Endodermal cell (in vitro differentiated cells): ENCODE results near the gene TMEM231. TPM values are rescaled to one million over a fixed set of nuclear protein-coding genes. Genes with fewer than 3 reads are reported as not detected.
"Not testable (repeated sequence)": the region's sequence is repeated elsewhere in the genome, so short reads cannot be mapped to it uniquely, and the experiment has no call there.

ENCODE experiments used
- DNase-seq: peaks from one replicate; pipeline ENCODE4 v3.0.0-alpha.2; 2017
- H3K27ac ChIP-seq: 2 replicates; pipeline ENCODE4 v1.5.1; 2013; ENCODE audit warnings: mild to moderate bottlenecking, low read depth, low read length, moderate library complexity
- H3K27me3 ChIP-seq: 2 replicates; pipeline ENCODE4 v1.6.1; 2013; ENCODE audit warnings: mild to moderate bottlenecking, low read length, moderate library complexity; ENCODE audit not compliant: insufficient read depth, control insufficient read depth, poor library complexity, severe bottlenecking
- H3K36me3 ChIP-seq: 2 replicates; pipeline ENCODE4 v1.7.0; 2013; ENCODE audit warnings: mild to moderate bottlenecking, low read length, moderate library complexity; ENCODE audit not compliant: control insufficient read depth, insufficient read depth
- H3K4me1 ChIP-seq: one replicate; pipeline ENCODE4 v1.7.0; 2013; ENCODE audit warnings: low read length; ENCODE audit not compliant: control insufficient read depth, insufficient read depth
- H3K4me3 ChIP-seq: 2 replicates; pipeline ENCODE4 v1.5.1; 2013; ENCODE audit warnings: mild to moderate bottlenecking, low read length, moderate library complexity
- H3K9ac ChIP-seq: 2 replicates; pipeline ENCODE4 v1.6.1; 2013; ENCODE audit warnings: mild to moderate bottlenecking, low read length, moderate library complexity; ENCODE audit not compliant: poor library complexity, severe bottlenecking; ENCODE audit errors: extremely low read depth
- H3K9me3 ChIP-seq: 2 replicates; pipeline ENCODE4 v1.6.1; 2013; ENCODE audit warnings: mild to moderate bottlenecking, low read length, moderate library complexity; ENCODE audit not compliant: control insufficient read depth
- H3K27ac Mint-ChIP-seq: 2 replicates; pipeline ENCODE4 v1.8.0; 2020; ENCODE audit warnings: mixed read lengths
- H3K27me3 Mint-ChIP-seq: 2 replicates; pipeline ENCODE4 v1.8.0; 2021; ENCODE audit warnings: mild to moderate bottlenecking, mixed read lengths; ENCODE audit not compliant: insufficient read depth
- H3K36me3 Mint-ChIP-seq: 2 replicates; pipeline ENCODE4 v1.8.0; 2020; ENCODE audit warnings: low read depth, mixed read lengths
- H3K4me1 Mint-ChIP-seq: 2 replicates; pipeline ENCODE4 v1.8.0; 2020; ENCODE audit warnings: mixed read lengths
- H3K4me3 Mint-ChIP-seq: 2 replicates; pipeline ENCODE4 v1.8.0; 2020; ENCODE audit warnings: mild to moderate bottlenecking, moderate library complexity, mixed read lengths
- H3K9me3 Mint-ChIP-seq: 2 replicates; pipeline ENCODE4 v1.8.0; 2020; ENCODE audit warnings: mild to moderate bottlenecking, mixed read lengths
- CTCF ChIP-seq: fragments of 200-600 bp; sonication (generic); conservative IDR thresholded peaks from 2 replicates; pipeline ENCODE4 v1.5.0; 2021; ENCODE audit warnings: antibody characterized with exemption, mild to moderate bottlenecking
- WGBS, 2 experiments: methylation state at CpG; one replicate each; pipeline versions ENCODE4 v1.1.5 to v1.1.7; 2013; ENCODE audit warnings: missing lambda C conversion rate in 2 of 2, mixed read lengths in 1 of 2; ENCODE audit not compliant: insufficient coverage in 1 of 2, insufficient read length in 1 of 2; 5-methylcytosine and 5-hydroxymethylcytosine counted together
- total RNA-seq, 2 donors: library from RNA; stranded (reverse); fragmentation: NEBNext Ultra II Directional in 1 of 2; extraction: Animal tissue kit (Norgen Biotek cat#: 25700) in 1 of 2; gene quantifications; 2 replicates in 1 of 2; 3 replicates in 1 of 2; pipeline ENCODE4 v1.2.1, GENCODE V29; 2021

Gene TMEM231
- total RNA-seq, 2 donors from 2014 or later, result 11.9 to 15.7 TPM

DNA sequence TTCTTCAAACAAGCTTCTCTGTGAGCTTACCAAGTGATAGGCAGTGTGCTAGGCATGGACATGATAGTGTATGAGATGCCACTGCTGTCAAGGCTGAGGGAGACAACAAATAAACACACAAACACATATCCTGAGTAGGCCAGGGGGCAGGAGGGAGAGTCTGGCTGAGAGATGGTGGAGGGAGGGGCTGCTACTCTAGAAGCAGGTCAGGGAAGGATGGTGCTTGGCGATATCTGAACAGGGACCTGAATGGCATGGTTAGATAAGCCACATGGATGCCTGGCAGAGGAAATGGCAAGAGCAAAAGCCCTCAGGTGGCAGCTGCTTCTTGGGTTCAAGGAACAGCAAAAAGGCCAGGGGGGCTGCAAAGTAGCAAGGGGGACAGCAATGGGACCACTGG lies 52.3 kb downstream of the TMEM231 start:
- Histone ChIP-seq H3K36me3 (no peaks in the 10 kb centered on the region), H3K27me3 (peaks cover 32% of the 10 kb centered on the region), H3K9me3 (no peaks in the 10 kb centered on the region), H3K4me3 (no peak overlapping the region), H3K27ac (no peak overlapping the region), H3K9ac (no peak overlapping the region), H3K4me1 (no peaks in the 10 kb centered on the region)
- peaks cover 49% of the 10 kb centered on the region for H3K27me3 Mint-ChIP-seq
- H3K36me3 Mint-ChIP-seq, result no peaks in the 10 kb centered on the region
- H3K27ac Mint-ChIP-seq, result no peak overlapping the region
- TF ChIP-seq CTCF, result no peak
- no peak for DNase-seq
- no peaks in the 10 kb centered on the region for H3K9me3 Mint-ChIP-seq
- 78 to 91% methylated on average over 1 of the region's 1 CpG for WGBS, 2 experiments
- H3K4me1 Mint-ChIP-seq, result peaks cover 15% of the 10 kb centered on the region
- no peak overlapping the region for H3K4me3 Mint-ChIP-seq

- no peak for TF ChIP-seq CTCF
- Mint-ChIP-seq H3K36me3 (no peaks in the 10 kb centered on the region), H3K4me1 (peaks cover 7% of the 10 kb centered on the region), H3K27me3 (peaks cover 45% of the 10 kb centered on the region), H3K4me3 (no peak overlapping the region), H3K27ac (no peak overlapping the region), H3K9me3 (no peaks in the 10 kb centered on the region)
- H3K9ac ChIP-seq, result no peak overlapping the region
- H3K27me3 ChIP-seq, result peaks cover 32% of the 10 kb centered on the region
- H3K4me1 ChIP-seq, result no peaks in the 10 kb centered on the region
- DNase-seq, result no peak
- H3K27ac ChIP-seq, result no peak overlapping the region
- H3K9me3 ChIP-seq, result no peaks in the 10 kb centered on the region
- H3K36me3 ChIP-seq, result no peaks in the 10 kb centered on the region
- no peak overlapping the region for H3K4me3 ChIP-seq
- WGBS, 2 experiments, result 91 to 93% methylated on average over 2 to 3 of the region's 4 CpGs
Observed at GRCh38 chr16:75502916-75503605, 53.0 kb downstream of the TMEM231 start.

DNA sequence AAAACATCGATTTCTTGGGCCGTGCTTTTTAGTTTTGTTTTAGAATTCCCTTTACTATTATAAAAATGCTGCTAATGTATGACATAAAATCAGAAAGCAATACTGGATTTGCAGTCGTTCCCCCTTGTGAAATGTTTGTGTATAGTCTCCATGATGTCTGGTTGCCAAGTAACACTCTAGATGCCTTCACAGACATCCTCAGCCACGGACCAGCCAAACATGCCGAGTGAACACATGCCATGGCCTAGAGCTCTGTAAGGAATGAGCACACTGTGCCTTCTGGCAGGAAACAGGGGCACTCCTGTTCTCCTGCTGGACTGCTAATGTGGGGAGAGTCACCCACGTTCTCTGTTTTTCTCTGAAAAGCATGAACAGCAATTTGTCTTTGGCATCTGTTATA lies 54.2 kb downstream of the TMEM231 start:
- H3K9me3 ChIP-seq, H3K4me3 ChIP-seq, H3K4me1 Mint-ChIP-seq, H3K27ac ChIP-seq, H3K36me3 Mint-ChIP-seq, DNase-seq, H3K9ac ChIP-seq, H3K27ac Mint-ChIP-seq, H3K9me3 Mint-ChIP-seq, H3K36me3 ChIP-seq, H3K4me3 Mint-ChIP-seq, H3K4me1 ChIP-seq: not testable (repeated sequence)
- peaks cover 36% of the 10 kb centered on the region for H3K27me3 Mint-ChIP-seq
- 91% methylated on average over 6 of the region's 6 CpGs; no CpG with 5 or more reads in 1 of the 2 experiments for WGBS, 2 experiments
- H3K27me3 ChIP-seq, result peaks cover 24% of the 10 kb centered on the region

DNA sequence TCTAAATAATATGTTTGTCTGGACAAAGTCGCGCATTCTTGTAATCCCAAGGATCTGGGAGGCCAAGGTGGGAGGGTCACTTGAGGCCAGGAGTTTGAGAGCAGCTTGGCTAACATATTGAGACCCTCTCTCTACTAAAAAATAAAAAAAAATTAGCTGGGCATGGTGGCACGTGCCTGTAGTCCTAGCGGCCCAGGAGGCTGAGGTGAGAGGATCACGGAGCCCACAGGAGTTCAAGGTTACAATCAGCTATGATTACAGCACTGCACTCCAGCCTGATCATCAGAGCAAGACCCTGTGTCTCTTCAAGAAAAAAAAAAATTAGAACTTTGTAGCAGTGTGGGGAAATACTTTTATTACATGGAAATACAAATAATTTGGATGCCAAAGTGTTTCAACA lies 54.7 kb downstream of the TMEM231 start:
- H3K4me3 Mint-ChIP-seq, result no peak overlapping the region
- H3K36me3 Mint-ChIP-seq, result no peaks in the 10 kb centered on the region
- no peaks in the 10 kb centered on the region for H3K4me1 Mint-ChIP-seq
- no peaks in the 10 kb centered on the region for H3K36me3 ChIP-seq
- no peaks in the 10 kb centered on the region for H3K9me3 ChIP-seq
- no peaks in the 10 kb centered on the region for H3K9me3 Mint-ChIP-seq
- no peak overlapping the region for H3K9ac ChIP-seq
- no peaks in the 10 kb centered on the region for H3K4me1 ChIP-seq
- peaks cover 34% of the 10 kb centered on the region for H3K27me3 Mint-ChIP-seq
- WGBS, 2 experiments, result 95 to 98% methylated on average over 5 of the region's 5 CpGs
- H3K4me3 ChIP-seq, result no peak overlapping the region
- DNase-seq, result no peak
- peaks cover 20% of the 10 kb centered on the region for H3K27me3 ChIP-seq
- TF ChIP-seq CTCF, result no peak
- H3K27ac ChIP-seq, result no peak overlapping the region
- H3K27ac Mint-ChIP-seq, result no peak overlapping the region

DNA sequence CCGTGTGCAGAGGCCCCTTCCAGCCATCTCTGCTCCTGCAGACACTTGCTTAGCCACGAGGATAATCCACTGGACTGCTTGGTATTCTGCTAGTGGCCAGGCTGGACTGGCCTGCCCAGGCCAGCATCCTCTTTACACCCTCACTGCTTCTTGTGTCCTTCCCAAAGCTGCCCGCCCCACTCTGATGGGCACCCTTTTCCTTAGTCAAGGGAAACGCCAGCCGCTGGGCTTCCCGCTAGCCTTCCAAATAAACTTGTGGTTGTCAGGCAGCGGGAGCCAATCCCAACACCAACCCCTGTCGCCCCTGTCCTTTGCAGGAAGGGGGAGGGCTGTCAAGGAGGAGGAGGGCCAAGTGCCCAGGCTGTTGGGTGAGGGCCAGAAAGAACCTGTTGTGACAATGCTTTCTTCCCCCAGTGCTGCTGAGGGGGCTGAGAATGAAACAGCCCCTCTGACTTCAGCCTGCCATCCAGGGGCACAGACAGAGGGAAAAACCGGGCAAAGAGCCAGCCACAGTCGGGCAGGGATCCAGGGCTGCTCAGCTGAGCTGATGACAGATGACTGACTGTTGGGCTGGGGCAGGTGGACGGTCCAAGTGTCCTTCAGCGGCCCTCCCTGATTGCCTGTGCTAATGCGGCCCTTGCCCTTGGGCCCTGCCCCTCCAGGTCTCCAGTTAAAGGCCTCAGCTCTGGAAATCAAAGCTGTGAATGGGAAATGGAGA lies 57.3 kb downstream of the TMEM231 start:
- peaks cover 15% of the 10 kb centered on the region for H3K27me3 ChIP-seq
- H3K9ac ChIP-seq, H3K4me3 Mint-ChIP-seq, DNase-seq, H3K36me3 Mint-ChIP-seq, H3K27ac ChIP-seq, H3K27ac Mint-ChIP-seq, H3K4me3 ChIP-seq, H3K4me1 Mint-ChIP-seq, H3K4me1 ChIP-seq, H3K36me3 ChIP-seq, H3K9me3 ChIP-seq, H3K9me3 Mint-ChIP-seq: not testable (repeated sequence)
- 84 to 100% methylated on average over 1 to 6 of the region's 13 CpGs for WGBS, 2 experiments
- peaks cover 24% of the 10 kb centered on the region for H3K27me3 Mint-ChIP-seq
